IMR-90 (cell line): Measurements from ENCODE around the gene GRN.

Source experiments
- BHLHE40 ChIP-seq: fragments of 150-350 bp; IDR thresholded peaks from 2 replicates; pipeline ENCODE4 v1.6.1; 2016; ENCODE audit warnings: mild to moderate bottlenecking, low read depth, low read length
- MXI1 ChIP-seq: IDR thresholded peaks from 2 replicates; pipeline ENCODE4 v1.6.1; 2012; ENCODE audit warnings: low read depth, mild to moderate bottlenecking, low read length, moderate library complexity, borderline replicate concordance
- POLR2A ChIP-seq: IDR thresholded peaks from 2 replicates; pipeline ENCODE4 v1.6.1; 2012; ENCODE audit warnings: mild to moderate bottlenecking, low read depth, low read length
- SMC3 ChIP-seq: fragments of 150-350 bp; IDR thresholded peaks from 2 replicates; pipeline ENCODE4 v1.6.1; 2016; ENCODE audit warnings: low read depth, mild to moderate bottlenecking, antibody characterized with exemption, low read length, moderate library complexity
- TF ChIP-seq, protein P1 (sequence below): conservative IDR thresholded peaks from 2 replicates; pipeline ENCODE4 v1.5.1; 2012; ENCODE audit warnings: mild to moderate bottlenecking, low read depth, low read length, improper control_type of control experiment

DNA sequence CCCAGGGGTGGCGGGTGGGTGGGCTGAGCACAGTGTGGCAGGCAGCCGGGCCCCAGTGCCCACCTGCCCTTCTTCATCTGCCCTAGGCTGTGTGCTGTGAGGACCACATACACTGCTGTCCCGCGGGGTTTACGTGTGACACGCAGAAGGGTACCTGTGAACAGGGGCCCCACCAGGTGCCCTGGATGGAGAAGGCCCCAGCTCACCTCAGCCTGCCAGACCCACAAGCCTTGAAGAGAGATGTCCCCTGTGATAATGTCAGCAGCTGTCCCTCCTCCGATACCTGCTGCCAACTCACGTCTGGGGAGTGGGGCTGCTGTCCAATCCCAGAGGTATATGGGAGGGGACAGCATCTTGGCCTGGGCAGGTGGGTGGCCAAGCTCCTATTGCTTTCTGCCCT lies 6.4 kb downstream of the GRN start:
- no peak for TF ChIP-seq POLR2A
- TF ChIP-seq, protein P1, sequence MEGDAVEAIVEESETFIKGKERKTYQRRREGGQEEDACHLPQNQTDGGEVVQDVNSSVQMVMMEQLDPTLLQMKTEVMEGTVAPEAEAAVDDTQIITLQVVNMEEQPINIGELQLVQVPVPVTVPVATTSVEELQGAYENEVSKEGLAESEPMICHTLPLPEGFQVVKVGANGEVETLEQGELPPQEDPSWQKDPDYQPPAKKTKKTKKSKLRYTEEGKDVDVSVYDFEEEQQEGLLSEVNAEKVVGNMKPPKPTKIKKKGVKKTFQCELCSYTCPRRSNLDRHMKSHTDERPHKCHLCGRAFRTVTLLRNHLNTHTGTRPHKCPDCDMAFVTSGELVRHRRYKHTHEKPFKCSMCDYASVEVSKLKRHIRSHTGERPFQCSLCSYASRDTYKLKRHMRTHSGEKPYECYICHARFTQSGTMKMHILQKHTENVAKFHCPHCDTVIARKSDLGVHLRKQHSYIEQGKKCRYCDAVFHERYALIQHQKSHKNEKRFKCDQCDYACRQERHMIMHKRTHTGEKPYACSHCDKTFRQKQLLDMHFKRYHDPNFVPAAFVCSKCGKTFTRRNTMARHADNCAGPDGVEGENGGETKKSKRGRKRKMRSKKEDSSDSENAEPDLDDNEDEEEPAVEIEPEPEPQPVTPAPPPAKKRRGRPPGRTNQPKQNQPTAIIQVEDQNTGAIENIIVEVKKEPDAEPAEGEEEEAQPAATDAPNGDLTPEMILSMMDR: no peak
- no peak for TF ChIP-seq BHLHE40
- no peak for TF ChIP-seq SMC3
- TF ChIP-seq MXI1: no peak
